MM.1S (cell line): ENCODE results near the gene PDCD10.

Experiments used
- CTCF ChIP-seq: fragments of 300-600 bp; sonication (generic); IDR thresholded peaks from 2 replicates; pipeline ENCODE4 v1.5.1; 2016; ENCODE audit warnings: antibody characterized with exemption, low read length, mixed read lengths
- EZH2 ChIP-seq: fragments of 300-600 bp; sonication (generic); optimal IDR thresholded peaks from 2 replicates; pipeline ENCODE3; 2017; ENCODE audit warnings: low read depth, mild to moderate bottlenecking, antibody characterized with exemption, low read length, mixed read lengths
- EZH2phosphoT487 ChIP-seq: fragments of 300-600 bp; sonication (generic); IDR thresholded peaks from 2 replicates; pipeline ENCODE4 v1.6.1; 2018; ENCODE audit warnings: antibody characterized with exemption, low read length

- TF ChIP-seq CTCF (no peak), EZH2 (no peak), EZH2phosphoT487 (no peak)
These were observed 5.9 kb downstream of the PDCD10 start for GRCh38 chr3:167728632-167729323.
